OCI-LY7 (cell line): ENCODE results near the gene NAALADL2. TPM values are rescaled to one million over a fixed set of nuclear protein-coding genes. Genes with fewer than 3 reads are reported as not detected.

Experiments
- BruUV-seq: library from RNA; stranded (reverse); fragments of 400-500 nt; replicated peaks from 2 replicates; lab custom pipeline; 2021; lab: Mats Ljungman, UMichigan
- CTCF ChIA-PET: fragments of 300-600 bp; sonication (Branson Sonifier 250); formaldehyde crosslinking; loops from one replicate; lab custom pipeline; 2022; ENCODE audit warnings: antibody characterized with exemption; ENCODE audit not compliant: unreplicated experiment; lab: Charles Lee
- POLR2A ChIA-PET: fragments of 300-600 bp; sonication (Branson Sonifier 250); formaldehyde crosslinking; loops from one replicate; lab custom pipeline; 2022; ENCODE audit warnings: antibody characterized with exemption; lab: Charles Lee
- DNase-seq: peaks from one replicate; pipeline ENCODE4 v3.0.0-alpha.2; 2015; ENCODE audit warnings: low spot score
- H2AFZ ChIP-seq: fragments of 200-600 bp; sonication (generic), shearing (Covaris generic); 2 replicates; pipeline ENCODE4 v1.6.1; 2014; ENCODE audit warnings: mild to moderate bottlenecking, antibody characterized with exemption, low read length, moderate library complexity
- H3K27ac ChIP-seq: fragments of 200-600 bp; sonication (generic); 2 replicates; pipeline ENCODE4 v1.5.1; 2014; ENCODE audit warnings: mixed run types, low read depth, mild to moderate bottlenecking, moderate library complexity, low read length, inconsistent platforms; ENCODE audit not compliant: poor library complexity, severe bottlenecking
- H3K36me3 ChIP-seq: fragments of 200-600 bp; sonication (generic); 2 replicates; pipeline ENCODE4 v1.6.1; 2014; ENCODE audit warnings: mild to moderate bottlenecking, antibody characterized with exemption, low read length, moderate library complexity, mixed read lengths; ENCODE audit not compliant: insufficient read depth
- H3K4me1 ChIP-seq: fragments of 200-600 bp; sonication (generic); 2 replicates; pipeline ENCODE4 v1.5.1; 2014; ENCODE audit warnings: mild to moderate bottlenecking, low read length; ENCODE audit not compliant: insufficient read depth, poor library complexity, severe bottlenecking
- H3K4me2 ChIP-seq: fragments of 200-600 bp; sonication (generic); 2 replicates; pipeline ENCODE4 v1.6.1; 2014; ENCODE audit warnings: mild to moderate bottlenecking, low read length
- H3K4me3 ChIP-seq: fragments of 200-600 bp; sonication (generic); 2 replicates; pipeline ENCODE4 v1.5.1; 2014; ENCODE audit warnings: mild to moderate bottlenecking, low read depth, low read length; ENCODE audit not compliant: poor library complexity, severe bottlenecking
- H3K79me2 ChIP-seq: fragments of 200-600 bp; sonication (generic); 2 replicates; pipeline ENCODE4 v1.6.1; 2016; ENCODE audit warnings: low read depth, mild to moderate bottlenecking, low read length, moderate library complexity, mixed read lengths; ENCODE audit not compliant: insufficient read depth
- H3K9me2 ChIP-seq: fragments of 200-600 bp; sonication (generic); 2 replicates; pipeline ENCODE4 v1.6.1; 2016; ENCODE audit warnings: mild to moderate bottlenecking, low read length, mixed read lengths; ENCODE audit not compliant: insufficient read depth
- H3K9me3 ChIP-seq: fragments of 200-600 bp; sonication (generic); 2 replicates; pipeline ENCODE4 v1.6.1; 2014; ENCODE audit warnings: mild to moderate bottlenecking, mixed run types, low read length, mixed read lengths
- H4K20me1 ChIP-seq: fragments of 200-600 bp; sonication (generic); 2 replicates; pipeline ENCODE4 v1.6.1; 2014; ENCODE audit warnings: mild to moderate bottlenecking, antibody characterized with exemption, low read length, moderate library complexity, mixed read lengths; ENCODE audit not compliant: insufficient read depth
- EZH2phosphoT487 ChIP-seq: fragments of 200-600 bp; sonication (generic); IDR thresholded peaks from 2 replicates; pipeline ENCODE4 v1.6.1; 2018; ENCODE audit warnings: low read depth, borderline replicate concordance, mild to moderate bottlenecking, mixed run types, antibody characterized with exemption, low read length, moderate library complexity, mixed read lengths
- intact Hi-C: fragments of 100-400 bp; cut with micrococcal nuclease; formaldehyde crosslinking; loops from one replicate; pipeline ENCODE4 v1.10.0; 2022; ENCODE audit not compliant: unreplicated experiment
- total RNA-seq, 2 experiments: library from RNA; depleted of rRNA in 1 of 2; stranded (reverse); fragments of >200 nt in 1 of 2; shearing (Covaris generic) in 1 of 2; gene quantifications; 2 replicates each; pipeline ENCODE4 v1.2.3, GENCODE V29; 2014 to 2022
- TF ChIP-seq, protein P1 (sequence below): fragments of 200-600 bp; sonication (generic); conservative IDR thresholded peaks from 2 replicates; pipeline ENCODE4 v1.5.1; 2014; ENCODE audit warnings: mild to moderate bottlenecking, antibody characterized with exemption, low read length, moderate library complexity, mixed read lengths

Gene NAALADL2
- total RNA-seq, 2 experiments from 2014 or later, result 0.25 to 0.70 TPM

DNA sequence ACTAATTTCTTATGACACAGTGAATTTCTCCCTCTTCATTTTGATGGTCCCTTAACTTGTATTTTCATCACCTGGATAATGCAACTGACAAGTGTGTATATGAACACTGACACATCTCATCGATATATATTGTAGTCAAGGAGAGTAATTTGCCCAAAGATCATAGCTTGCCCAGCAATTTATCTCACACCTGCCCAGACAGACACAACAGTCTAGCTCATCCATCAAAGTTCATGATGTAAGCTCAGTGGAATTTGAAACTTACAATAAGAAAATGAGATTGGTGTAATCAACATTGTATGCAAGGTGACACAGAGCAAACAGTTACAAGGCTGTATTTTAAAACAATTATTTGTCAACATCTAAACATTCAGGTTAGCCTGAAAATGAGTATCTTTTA is 805.8 kb downstream of the NAALADL2 start:
- no peak overlapping the region for H2AFZ ChIP-seq
- intact Hi-C loops, result no loop called here
- POLR2A ChIA-PET, result interaction anchor here (0.6 kb wide), 1 partner anchor 881 kb away, joined by 3 read pairs; no protein-coding TSS in a partner anchor

DNA sequence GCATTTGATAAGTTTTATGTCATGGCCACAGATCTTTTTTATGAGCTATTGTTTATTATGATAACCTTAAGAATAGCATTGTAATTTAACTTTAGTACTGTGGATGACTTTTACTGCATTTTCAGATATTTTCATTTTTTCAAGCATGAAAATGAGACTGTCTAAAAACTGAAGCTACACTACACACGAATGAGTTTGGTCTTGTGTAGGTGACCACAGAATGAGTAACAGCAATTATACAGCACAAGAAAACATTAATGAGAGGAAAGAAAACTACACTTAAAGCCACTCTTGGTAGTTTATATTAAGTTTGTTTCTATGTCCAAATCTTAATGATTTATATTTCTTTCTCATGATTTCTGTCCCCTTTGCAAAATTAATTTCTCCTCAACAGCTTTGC is 809.2 kb downstream of the NAALADL2 start:
- Histone ChIP-seq H2AFZ (no peak overlapping the region), H4K20me1 (no peaks in the 10 kb centered on the region), H3K9me3 (no peaks in the 10 kb centered on the region), H3K4me2 (no peak overlapping the region), H3K27ac (no peak overlapping the region), H3K4me3 (no peak overlapping the region), H3K4me1 (no peaks in the 10 kb centered on the region), H3K36me3 (no peaks in the 10 kb centered on the region), H3K79me2 (no peaks in the 10 kb centered on the region), H3K9me2 (no peaks in the 10 kb centered on the region)
- intact Hi-C loops, result no loop called here
- CTCF ChIA-PET, result no interaction called here
- no peak for DNase-seq
- POLR2A ChIA-PET, result interaction anchor here (0.6 kb wide), 1 partner anchor 40 kb away, joined by 4 read pairs; no protein-coding TSS in a partner anchor
- BruUV-seq, result no TSS peak
- TF ChIP-seq, protein P1, sequence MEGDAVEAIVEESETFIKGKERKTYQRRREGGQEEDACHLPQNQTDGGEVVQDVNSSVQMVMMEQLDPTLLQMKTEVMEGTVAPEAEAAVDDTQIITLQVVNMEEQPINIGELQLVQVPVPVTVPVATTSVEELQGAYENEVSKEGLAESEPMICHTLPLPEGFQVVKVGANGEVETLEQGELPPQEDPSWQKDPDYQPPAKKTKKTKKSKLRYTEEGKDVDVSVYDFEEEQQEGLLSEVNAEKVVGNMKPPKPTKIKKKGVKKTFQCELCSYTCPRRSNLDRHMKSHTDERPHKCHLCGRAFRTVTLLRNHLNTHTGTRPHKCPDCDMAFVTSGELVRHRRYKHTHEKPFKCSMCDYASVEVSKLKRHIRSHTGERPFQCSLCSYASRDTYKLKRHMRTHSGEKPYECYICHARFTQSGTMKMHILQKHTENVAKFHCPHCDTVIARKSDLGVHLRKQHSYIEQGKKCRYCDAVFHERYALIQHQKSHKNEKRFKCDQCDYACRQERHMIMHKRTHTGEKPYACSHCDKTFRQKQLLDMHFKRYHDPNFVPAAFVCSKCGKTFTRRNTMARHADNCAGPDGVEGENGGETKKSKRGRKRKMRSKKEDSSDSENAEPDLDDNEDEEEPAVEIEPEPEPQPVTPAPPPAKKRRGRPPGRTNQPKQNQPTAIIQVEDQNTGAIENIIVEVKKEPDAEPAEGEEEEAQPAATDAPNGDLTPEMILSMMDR, result no peak

More for the DNA sequence above, 805.8 kb downstream of the NAALADL2 start:
- BruUV-seq, result no TSS peak
- H3K9me2 ChIP-seq, result no peaks in the 10 kb centered on the region
- DNase-seq, result no peak
- no peak overlapping the region for H3K27ac ChIP-seq
- CTCF ChIA-PET, result no interaction called here
- no peak for TF ChIP-seq EZH2phosphoT487
- TF ChIP-seq, protein P1, result no peak
- no peaks in the 10 kb centered on the region for H3K36me3 ChIP-seq
- H3K79me2 ChIP-seq, result no peaks in the 10 kb centered on the region
- no peak overlapping the region for H3K4me2 ChIP-seq
- H3K4me1 ChIP-seq, result no peaks in the 10 kb centered on the region
- no peaks in the 10 kb centered on the region for H4K20me1 ChIP-seq
- H3K4me3 ChIP-seq, result no peak overlapping the region
- H3K9me3 ChIP-seq, result no peaks in the 10 kb centered on the region

DNA sequence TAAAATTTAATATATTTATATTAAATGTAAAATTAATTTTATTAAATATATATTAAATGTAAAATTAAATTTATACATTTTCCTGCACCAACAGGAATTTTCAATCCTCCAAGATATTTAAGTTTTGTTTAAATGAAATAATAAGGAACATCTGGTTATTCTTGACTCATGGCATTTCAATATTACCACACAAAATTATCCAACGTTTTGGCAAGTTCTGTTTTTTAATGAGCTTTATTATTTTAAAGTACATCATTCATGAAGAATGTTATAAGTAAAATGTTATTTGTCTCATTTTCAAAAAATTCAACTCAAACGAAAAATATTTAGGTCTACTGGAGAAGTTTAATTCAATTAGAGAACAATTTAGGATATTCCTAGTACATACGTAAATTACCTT is 811.4 kb downstream of the NAALADL2 start:
- no peak overlapping the region for H3K4me2 ChIP-seq
- no peak overlapping the region for H2AFZ ChIP-seq
- H3K36me3 ChIP-seq, result no peaks in the 10 kb centered on the region
- H3K9me2 ChIP-seq, result no peaks in the 10 kb centered on the region
- H4K20me1 ChIP-seq, result no peaks in the 10 kb centered on the region
- H3K9me3 ChIP-seq, result no peaks in the 10 kb centered on the region
- no peak for DNase-seq
- no peak overlapping the region for H3K27ac ChIP-seq
- POLR2A ChIA-PET, result no interaction called here
- TF ChIP-seq, protein P1, result no peak
- no peak for TF ChIP-seq EZH2phosphoT487
- intact Hi-C loops, result no loop called here
- no peaks in the 10 kb centered on the region for H3K4me1 ChIP-seq
- BruUV-seq, result no TSS peak
- H3K79me2 ChIP-seq, result no peaks in the 10 kb centered on the region
- CTCF ChIA-PET, result no interaction called here
- no peak overlapping the region for H3K4me3 ChIP-seq
